Activated CD4-positive, alpha-beta T cell treated with anti-CD3 and anti-CD28 coated beads, Interleukin-2, amount 50 U/mL, for 4 hours (primary cell): ENCODE results near the gene SLC39A8.

Experiments used
- DNase-seq, 2 experiments: peaks; one replicate each; pipeline ENCODE4 v3.0.0-alpha.2; 2020

Gene SLC39A8

GRCh38 chr4:102219129-102219528 is 126.2 kb downstream of the SLC39A8 start:
- no peak for DNase-seq

GRCh38 chr4:102218656-102219055 is 126.6 kb downstream of the SLC39A8 start:
- DNase-seq = no peak

DNA sequence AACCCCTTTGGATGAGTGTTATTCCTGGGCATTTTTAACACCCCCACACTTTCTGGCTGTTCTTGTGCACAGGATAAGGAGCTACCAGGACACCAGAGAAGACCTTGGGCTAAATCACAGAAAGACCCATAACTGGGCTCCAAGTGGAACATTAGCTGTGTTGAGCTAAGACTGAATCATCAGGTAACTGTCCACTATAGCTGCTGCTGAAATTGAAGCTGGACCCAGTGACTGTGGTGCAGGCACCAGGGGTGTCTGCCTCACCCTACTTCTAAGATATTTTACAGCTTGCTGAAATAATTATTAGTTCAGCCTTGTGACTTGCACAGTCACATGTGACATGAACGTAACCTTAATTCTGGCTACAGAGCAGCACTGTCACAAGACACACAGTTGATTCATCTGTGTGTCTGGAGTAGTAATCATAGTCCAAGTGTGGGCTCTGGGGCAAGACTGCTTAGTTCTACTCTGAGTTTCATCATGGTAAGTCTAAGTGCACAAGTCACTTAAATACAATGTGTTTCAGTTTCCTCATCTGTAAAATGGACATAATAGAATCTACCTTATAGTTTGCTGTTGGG is 127.4 kb downstream of the SLC39A8 start:
- no peak for DNase-seq

DNA sequence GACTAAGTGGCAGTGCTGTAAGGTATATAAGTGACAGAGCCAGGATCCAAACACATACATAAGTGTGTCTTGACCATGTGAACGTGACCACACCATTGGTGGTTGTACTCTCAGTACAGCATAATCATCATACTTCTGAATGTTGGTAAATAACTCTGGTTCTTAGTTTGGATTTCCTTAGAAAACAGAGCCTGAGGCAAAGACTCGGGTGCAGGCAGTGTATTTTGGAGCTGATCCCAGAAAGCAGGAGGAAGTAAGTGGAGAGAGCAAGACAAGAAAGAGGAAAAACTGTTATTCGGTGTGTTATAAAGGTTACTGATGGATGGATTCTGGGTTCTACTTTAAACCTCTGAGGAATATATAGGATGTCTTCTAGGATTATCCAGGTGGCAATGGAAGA is 127.9 kb downstream of the SLC39A8 start:
- no peak for DNase-seq

DNA sequence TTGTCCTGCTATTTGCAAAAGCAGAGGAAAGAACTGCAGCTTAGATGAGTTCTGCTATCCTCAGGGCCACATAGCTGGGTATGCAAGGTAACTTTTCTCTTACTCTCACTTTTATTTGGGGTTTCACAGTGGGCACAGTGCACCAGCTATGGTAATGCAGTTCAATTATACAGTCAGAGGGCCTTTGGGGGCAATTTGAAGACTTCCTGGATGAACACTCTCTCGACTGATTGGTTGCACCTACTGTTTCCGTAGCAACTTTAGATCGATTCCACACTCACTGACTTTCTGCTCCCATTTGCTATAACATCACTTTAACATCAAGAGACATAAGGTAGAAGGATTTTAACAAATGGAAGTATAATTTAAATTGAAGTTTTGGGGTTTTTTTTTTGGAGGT is 128.6 kb downstream of the SLC39A8 start:
- DNase-seq = no peak

DNA sequence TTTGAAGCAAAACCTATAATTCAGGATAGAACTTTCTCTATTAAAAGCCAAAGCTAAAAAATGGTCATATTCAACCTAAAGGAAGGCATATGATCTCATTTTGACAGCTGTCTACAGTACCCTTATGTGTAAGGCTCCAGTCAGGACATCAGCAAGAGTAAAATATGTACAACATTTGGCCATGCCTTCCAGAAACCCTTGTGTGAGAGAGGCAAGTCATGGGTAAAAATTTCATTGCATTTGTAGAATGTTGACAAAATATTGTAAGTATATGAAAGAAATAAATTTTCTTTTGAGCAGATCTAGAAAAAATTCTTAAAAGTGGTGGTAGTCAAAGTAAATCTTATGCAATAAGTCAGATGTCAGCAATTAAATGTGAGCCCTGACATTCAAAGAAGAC is 132.3 kb downstream of the SLC39A8 start:
- DNase-seq = no peak
